HL-60 (cell line): ENCODE data around the gene TMEM132D.

Experiments used
- DNase-seq, 2 experiments: peaks; one replicate each; pipeline ENCODE4 v3.0.0-alpha.2; 2010 to 2020; ENCODE audit warnings: low read depth in 1 of 2, low spot score in 1 of 2
- H3K27ac ChIP-seq: fragments of 250-450 bp; sonication (Bioruptor Pico); replicated peaks from 2 replicates; pipeline ENCODE4 v1.5.1; 2020; ENCODE audit warnings: mild to moderate bottlenecking, moderate library complexity
- H3K27me3 ChIP-seq: fragments of 250-450 bp; sonication (Bioruptor Pico); 2 replicates; pipeline ENCODE4 v1.5.1; 2021; ENCODE audit warnings: mild to moderate bottlenecking, moderate library complexity; ENCODE audit not compliant: insufficient read depth, poor library complexity, severe bottlenecking
- H3K4me3 ChIP-seq: replicated peaks from 2 replicates; pipeline ENCODE4 v1.5.1; 2011; ENCODE audit warnings: mild to moderate bottlenecking, control low read depth, low read length; ENCODE audit not compliant: insufficient read depth
- GABPA ChIP-seq: IDR thresholded peaks from 2 replicates; pipeline ENCODE4 v1.6.1; 2012; ENCODE audit warnings: low read depth
- POLR2AphosphoS5 ChIP-seq: IDR thresholded peaks from 2 replicates; pipeline ENCODE4 v1.6.1; 2012; ENCODE audit warnings: low read depth
- REST ChIP-seq: IDR thresholded peaks from 2 replicates; pipeline ENCODE4 v1.6.1; 2012; ENCODE audit warnings: low read depth; ENCODE audit not compliant: insufficient replicate concordance
- SPI1 ChIP-seq: IDR thresholded peaks from 2 replicates; pipeline ENCODE4 v1.6.1; 2012; ENCODE audit warnings: low read depth, mild to moderate bottlenecking, borderline replicate concordance
- TF ChIP-seq, protein P1 (sequence below): IDR thresholded peaks from one replicate; pipeline ENCODE4 v1.5.1; 2011; ENCODE audit warnings: low read length, control low read depth, inconsistent platforms; ENCODE audit not compliant: insufficient read depth

Gene TMEM132D

DNA sequence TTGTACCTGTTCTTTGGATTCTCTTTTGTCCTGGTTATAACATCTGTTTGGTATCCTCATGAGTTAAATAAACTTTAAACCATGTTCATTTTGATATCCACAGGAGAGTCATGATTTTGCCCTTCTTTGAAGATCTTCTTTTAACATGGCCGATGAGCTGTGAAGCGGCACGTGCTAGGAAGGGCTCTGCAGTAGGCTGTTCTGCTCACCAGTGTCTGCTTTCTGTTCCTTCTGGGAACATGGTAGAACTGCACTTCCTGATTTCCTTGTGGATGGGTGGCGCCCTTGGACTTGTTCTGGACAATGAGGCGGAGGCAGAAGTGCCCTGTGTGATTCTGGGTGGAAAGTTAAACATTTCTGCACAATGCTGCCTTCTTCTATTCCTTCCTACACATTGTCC lies 138.1 kb downstream of the TMEM132D start:
- no peak for DNase-seq
- Histone ChIP-seq H3K27me3 (no peaks in the 10 kb centered on the region), H3K4me3 (no peak overlapping the region), H3K27ac (no peak overlapping the region)
- no peak for TF ChIP-seq POLR2AphosphoS5
- no peak for TF ChIP-seq SPI1
- TF ChIP-seq, protein P1, sequence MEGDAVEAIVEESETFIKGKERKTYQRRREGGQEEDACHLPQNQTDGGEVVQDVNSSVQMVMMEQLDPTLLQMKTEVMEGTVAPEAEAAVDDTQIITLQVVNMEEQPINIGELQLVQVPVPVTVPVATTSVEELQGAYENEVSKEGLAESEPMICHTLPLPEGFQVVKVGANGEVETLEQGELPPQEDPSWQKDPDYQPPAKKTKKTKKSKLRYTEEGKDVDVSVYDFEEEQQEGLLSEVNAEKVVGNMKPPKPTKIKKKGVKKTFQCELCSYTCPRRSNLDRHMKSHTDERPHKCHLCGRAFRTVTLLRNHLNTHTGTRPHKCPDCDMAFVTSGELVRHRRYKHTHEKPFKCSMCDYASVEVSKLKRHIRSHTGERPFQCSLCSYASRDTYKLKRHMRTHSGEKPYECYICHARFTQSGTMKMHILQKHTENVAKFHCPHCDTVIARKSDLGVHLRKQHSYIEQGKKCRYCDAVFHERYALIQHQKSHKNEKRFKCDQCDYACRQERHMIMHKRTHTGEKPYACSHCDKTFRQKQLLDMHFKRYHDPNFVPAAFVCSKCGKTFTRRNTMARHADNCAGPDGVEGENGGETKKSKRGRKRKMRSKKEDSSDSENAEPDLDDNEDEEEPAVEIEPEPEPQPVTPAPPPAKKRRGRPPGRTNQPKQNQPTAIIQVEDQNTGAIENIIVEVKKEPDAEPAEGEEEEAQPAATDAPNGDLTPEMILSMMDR, result no peak
- no peak for TF ChIP-seq REST
- TF ChIP-seq GABPA, result no peak

DNA sequence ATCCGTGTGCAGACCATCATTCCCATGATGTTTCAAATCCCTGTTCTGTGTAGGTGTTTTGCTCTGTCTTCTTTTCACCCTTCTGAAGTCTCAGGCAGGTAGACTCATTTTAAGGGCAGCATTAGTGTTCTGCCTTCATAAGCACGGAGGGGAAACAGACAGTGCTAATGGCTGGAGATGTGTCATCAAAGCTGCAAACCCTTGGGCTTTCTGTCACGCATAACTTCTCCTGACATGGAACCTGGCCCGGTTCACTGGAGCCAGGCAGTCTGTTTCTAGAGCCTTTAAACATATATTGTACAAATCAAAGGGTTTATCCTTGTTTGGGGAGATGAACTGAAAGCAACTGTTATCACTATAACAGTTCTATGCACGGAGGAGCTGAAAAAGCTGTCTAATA lies 141.4 kb downstream of the TMEM132D start:
- DNase-seq, result no peak
- H3K27ac ChIP-seq, result no peak overlapping the region
- TF ChIP-seq, protein P1, result no peak
- TF ChIP-seq POLR2AphosphoS5 (no peak), GABPA (no peak), REST (no peak), SPI1 (no peak)

GRCh38 chr12:129753586-129753985 lies 150.2 kb downstream of the TMEM132D start:
- H3K27ac ChIP-seq, result no peak overlapping the region

More for the DNA sequence above, 141.4 kb downstream of the TMEM132D start:
- H3K27me3 ChIP-seq, result no peaks in the 10 kb centered on the region
- H3K4me3 ChIP-seq, result no peak overlapping the region

More at GRCh38 chr12:129753586-129753985, 150.2 kb downstream of the TMEM132D start:
- no peak overlapping the region for H3K4me3 ChIP-seq
- no peaks in the 10 kb centered on the region for H3K27me3 ChIP-seq
- TF ChIP-seq, protein P1, result no peak
- TF ChIP-seq GABPA (no peak), SPI1 (no peak), REST (no peak), POLR2AphosphoS5 (no peak)
- no peak for DNase-seq
